Inflammatory macrophage treated with lipopolysaccharide for 4 hours (primary cell): ENCODE data around the gene EXOC4.
"Not testable (repeated sequence)": the region's sequence is repeated elsewhere in the genome, so short reads cannot be mapped to it uniquely, and the experiment has no call there.

ENCODE experiments used
- DNase-seq: peaks from one replicate; pipeline ENCODE4 v3.0.0-alpha.2; 2020

The EXOC4 gene

GRCh38 chr7:133963629-133964028, 710.8 kb downstream of the EXOC4 start:
- DNase-seq = no peak

DNA sequence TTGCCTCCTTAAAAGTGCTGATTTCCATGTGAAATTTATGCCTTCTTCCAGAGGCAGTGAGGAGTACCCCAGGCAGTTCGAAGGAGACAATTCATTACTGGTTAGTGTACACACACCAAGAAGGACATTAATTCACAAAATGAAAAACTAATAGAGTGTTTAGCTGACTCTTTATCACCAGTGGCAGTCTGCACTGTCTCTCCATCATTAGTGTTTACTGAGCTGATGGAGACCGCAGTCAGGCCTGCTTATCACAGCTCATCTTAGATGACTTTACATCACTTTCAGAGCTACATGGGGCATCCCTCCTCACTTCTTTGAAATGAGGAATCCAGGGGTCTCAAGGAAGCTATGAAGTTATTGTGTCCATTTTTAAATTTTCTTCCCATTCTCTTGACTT, 718.7 kb downstream of the EXOC4 start:
- DNase-seq = no peak

DNA sequence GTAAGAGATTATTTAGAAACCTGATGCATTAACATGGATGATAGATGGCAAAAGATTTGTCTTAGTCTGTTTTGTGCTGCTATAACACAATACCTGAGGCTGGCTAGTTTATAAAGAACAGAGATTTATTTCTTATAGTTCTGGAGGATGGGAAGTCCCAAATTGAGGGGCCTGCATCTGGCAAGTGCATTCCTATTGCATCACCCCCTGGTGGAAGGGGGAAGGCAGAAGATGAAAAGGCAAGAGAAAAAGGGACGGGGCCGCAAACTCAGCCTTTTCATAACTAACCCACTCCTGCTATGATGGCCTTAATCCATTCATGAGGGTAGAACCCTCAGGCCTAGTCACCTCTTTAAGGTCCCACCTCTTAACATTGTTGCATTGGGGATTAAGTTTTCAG, 720.8 kb downstream of the EXOC4 start:
- no peak for DNase-seq

- no peak for DNase-seq
These were observed 722.3 kb downstream of the EXOC4 start for GRCh38 chr7:133975130-133975529.

DNA sequence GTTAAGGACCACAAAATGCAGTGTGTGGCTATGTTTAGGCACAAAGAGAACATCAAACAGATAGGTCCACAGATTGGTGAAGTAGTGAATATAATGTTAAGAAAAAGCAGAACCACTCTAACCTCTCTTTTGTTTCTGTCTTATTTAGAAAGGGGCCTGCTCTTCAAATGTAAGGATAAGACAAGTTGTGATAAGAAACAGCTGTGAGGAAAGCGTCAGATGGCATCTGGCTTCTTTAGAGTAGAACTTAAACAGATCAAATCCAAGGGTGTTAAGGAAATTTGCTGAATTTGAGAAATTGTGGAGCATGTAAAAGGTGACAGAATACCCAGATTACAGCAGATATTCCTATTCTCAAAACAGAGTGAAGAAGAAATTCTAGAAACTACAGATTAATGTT, 723.3 kb downstream of the EXOC4 start:
- DNase-seq = no peak

GRCh38 chr7:133977409-133978274, 724.8 kb downstream of the EXOC4 start:
- no peak for DNase-seq

DNA sequence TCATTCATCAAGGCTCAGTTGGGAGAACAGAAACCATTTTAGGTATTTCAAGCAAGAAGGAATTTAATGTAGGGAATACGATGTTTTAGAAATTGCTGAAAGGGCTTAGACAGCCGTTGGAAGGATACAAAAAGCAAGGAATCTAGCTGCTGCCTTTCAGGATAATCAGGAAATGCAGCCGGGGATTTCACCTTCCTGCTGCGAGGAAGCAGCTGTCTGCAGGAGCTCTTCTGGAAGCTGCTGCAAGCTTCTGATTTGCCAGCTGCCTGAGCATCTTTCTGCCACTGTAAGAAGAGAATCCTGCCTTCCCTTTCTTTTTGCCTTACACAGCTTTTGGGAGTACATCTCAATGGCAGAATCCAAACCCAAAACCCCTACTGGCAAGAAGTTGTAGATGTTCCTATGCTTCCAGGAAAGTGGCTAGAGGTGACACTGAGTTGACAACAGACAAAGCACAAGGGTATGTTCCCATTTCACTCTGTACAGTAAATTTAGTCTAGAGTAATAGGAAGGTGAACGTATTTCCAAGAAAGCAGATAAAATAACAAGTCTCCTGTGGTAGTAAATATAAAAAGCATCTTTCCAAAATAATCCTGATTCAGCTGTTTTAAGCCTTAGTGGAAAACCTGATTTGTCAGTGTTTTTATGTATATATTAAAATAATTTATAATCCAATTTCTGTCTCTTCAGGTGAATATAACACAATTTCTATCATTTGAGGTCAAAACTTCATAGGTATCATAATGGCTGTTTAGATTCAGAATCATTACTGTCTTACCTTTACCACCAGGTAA, 725.8 kb downstream of the EXOC4 start:
- no peak for DNase-seq

- DNase-seq = no peak
These were observed 727.9 kb downstream of the EXOC4 start for GRCh38 chr7:133980804-133981203.

DNA sequence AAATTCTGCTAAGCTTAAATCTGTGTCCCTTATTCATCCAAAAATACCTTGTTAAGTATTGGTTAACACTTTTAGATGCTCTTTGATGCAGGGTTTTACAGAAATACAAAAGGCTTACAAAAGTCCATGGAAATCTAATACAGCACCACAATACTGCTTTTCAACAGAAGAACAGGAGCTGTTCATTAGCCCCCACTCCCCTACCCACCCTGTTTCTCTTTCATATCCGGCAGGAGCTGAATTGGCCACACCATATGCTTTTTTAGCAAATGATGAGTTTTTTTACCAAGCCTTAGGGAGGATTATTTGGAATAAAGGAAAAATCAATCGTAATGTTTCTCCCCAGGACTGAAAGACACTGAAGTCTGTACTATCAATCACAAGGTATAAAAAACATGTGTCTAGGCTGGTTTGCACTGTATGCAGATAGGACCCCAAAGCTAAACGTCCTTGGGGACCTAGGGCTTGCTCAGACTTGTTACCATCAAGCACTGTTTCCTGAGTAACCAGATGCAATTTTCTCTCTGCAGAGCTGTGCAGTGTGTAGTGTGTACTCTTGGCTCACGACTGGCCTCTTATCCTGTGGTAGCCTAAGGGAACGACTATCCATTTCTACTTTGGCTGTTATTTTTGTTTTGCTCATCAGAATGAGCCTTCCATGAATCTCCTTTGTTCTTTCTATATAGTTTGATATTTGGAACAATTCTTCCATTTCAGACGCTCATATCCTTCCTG, 731.0 kb downstream of the EXOC4 start:
- DNase-seq = no peak

DNA sequence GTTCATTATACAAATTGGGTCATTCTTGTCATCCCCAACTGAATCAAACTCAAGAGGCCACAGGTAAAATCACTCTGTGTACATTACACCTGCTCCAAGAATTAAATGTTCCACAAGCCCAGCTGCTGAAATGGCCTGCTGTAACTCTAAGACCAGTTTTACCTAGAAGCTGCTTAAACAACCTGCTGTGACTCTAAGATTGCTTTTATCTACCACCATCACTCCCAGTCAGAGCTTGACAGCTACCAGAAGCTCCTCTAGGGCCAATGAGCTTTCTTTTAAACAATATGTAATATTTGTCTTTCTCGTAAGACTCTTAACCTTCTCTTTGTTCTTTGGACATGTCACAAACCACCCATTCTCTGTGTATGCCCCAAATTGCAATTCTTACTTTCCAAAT, 732.4 kb downstream of the EXOC4 start:
- DNase-seq = no peak

DNA sequence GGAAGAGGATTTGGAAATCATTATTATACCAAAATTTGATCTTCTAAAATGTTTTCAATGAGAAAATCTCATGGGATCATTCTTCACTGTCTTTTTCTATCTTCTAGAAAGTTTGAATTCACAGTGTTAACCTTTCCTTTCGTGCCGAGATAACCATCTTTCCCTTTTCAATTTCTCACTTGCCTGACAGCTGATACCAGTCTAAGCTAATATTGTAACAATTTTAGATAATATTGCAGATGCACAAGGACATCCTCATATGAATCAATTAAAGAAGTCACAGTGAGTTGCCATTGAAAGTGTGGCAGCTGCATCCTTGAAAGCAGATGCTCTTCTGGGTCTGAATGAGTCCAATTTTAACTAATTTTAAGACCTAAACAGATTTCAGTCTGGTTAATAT, 734.7 kb downstream of the EXOC4 start:
- no peak for DNase-seq

DNA sequence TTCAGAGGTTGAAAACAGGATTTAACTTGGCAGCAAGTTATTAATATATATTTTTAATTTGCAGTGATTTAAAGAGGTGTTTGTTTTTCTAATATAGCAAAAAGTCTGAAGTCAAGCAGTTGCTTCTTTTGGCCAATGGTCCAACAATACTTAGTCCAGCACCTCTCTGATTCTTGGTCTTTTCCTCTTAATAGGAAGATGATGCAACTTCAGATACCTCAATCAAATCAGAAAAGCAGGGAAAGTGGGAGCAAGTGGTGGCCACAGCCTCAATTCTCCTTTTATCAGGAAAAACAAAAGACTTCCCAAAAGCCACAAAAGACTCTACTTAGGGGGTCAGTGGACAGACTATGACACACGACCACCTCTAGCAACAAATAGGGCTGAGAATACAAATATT, 740.7 kb downstream of the EXOC4 start:
- DNase-seq = no peak

DNA sequence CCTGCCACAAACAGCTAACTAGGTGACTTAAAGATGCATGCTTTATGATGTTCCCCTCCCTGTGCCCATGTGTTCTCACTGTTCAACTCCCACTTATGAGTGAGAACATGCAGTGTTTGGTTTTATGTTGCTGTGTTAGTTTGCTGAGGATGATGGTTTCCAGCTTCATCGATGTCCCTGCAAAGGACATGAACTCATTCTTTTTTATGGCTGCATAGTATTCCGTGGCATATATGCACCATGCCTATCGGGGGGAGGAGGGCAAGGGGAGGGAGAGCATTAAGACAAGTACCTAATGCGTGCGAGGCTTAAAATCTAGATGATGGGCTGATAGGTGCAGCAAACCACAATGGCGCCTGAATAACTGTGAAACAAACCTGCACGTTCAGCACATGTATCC, 741.2 kb downstream of the EXOC4 start:
- DNase-seq = not testable (repeated sequence)

GRCh38 chr7:133997463-133997862, 744.6 kb downstream of the EXOC4 start:
- no peak for DNase-seq

DNA sequence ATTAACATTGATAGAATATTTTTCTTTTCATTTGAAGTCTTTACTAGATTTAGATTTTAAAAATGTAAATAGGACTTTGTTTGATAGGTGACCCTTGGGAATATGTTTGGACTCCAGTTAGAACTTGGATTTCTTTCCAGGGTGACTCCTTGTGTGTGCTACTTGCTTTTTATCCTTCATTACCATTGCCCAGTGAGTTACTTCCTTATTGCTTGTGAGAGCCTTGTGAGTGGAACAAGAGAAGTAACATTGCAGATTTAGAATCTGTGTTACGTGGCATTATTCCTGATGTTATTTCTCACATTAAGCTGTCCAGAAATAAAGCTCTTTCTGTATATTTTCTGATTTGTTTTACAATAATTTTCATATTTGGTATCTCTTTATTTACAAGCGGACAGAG, 746.3 kb downstream of the EXOC4 start:
- DNase-seq = no peak

DNA sequence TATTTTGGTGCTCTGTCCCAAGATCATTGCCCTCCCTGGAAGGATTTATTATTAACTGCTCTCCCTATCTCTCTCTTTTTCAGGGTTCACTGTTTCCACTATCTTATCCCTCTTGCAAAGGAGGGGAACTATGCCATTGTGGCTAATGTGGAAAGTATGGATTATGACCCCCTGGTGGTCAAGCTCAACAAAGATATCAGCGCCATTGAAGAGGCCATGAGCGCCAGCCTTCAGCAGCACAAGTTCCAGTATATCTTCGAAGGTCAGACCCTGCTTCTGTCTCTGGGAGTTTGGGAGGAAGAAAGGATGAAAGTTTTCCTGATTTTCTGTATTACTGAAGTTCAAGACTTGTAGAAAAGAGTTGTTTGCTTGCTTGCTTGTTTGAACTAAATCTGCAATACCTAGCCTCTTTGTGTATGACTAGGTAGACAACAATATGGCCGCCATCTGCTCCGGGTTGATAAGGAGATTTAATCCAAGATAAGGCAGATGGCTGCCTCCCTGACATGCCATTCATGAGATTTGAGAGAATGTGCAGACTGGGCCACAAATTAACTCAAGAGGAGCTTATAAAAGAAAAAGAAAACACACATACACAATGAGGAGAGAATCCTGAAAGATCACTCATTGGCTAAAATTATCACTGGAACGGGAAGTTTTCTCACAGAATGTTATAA, 752.1 kb downstream of the EXOC4 start:
- no peak for DNase-seq

GRCh38 chr7:134009314-134010110, 756.6 kb downstream of the EXOC4 start:
- peak; percentile 1 for DNase-seq

DNA sequence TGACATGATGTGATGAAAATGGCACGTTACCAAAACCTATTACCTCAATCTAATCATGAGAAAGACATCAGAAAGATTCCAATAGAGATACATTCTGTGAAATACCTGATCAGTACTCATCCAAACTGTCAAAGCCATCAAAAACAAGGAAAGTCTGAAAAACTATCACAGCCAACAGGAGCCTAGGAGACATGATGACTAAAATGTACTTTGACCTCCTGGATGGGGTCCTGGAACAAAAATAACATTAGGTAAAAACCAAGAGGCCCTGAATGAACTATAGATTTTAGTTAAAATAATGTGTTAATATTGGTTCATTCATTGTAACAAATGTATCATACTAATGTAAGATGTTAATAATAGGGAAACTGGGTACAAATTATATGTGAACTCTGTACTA, 760.4 kb downstream of the EXOC4 start:
- no peak for DNase-seq

DNA sequence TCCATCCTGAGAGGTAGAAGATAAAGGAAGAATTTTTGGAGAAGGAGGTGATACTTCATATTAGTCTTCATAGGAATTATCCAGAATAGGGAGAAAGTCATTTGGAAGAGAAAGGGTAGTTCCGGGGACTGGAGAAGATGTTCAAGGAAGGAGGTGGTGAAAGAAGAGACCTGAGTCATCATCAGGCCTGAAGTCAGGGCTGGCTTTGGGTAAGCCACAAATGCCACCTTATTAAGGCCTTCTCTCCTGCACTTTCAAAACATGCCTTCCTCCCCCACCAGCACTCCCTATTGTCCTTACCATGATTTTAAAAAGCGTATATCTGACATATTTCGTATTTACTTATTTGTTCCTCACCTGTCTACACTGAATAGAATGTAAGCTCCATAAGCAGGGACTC, 762.1 kb downstream of the EXOC4 start:
- DNase-seq = no peak

GRCh38 chr7:134016223-134016941, 763.5 kb downstream of the EXOC4 start:
- DNase-seq = no peak

GRCh38 chr7:134016942-134017303, 764.0 kb downstream of the EXOC4 start:
- no peak for DNase-seq
